ENCODE data around the gene ATP8B3. TPM values are rescaled to one million over a fixed set of nuclear protein-coding genes. Genes with fewer than 3 reads are reported as not detected.

ATP8B3 gene
- total and polyA plus RNA-seq, 9 of the 15 experiments (the other 6 are each of a cell fraction or from before 2014, with no cell fraction given) = 1.2 to 12.3 (median 3.8) TPM

- TF ChIP-seq ZNF318 (IDR thresholded peaks at IDR 0.05; ENCODE audit: borderline replicate concordance in 1 of 2, low read depth in 1 of 2) (no peak), SIN3A (IDR thresholded peaks at IDR 0.05; ENCODE audit: borderline replicate concordance in 2 of 2, control insufficient read depth in 1 of 2, low read depth in 2 of 2, low read length in 2 of 2) (peak in 1 of 2 experiments; percentile 49; a peak in 1 of 4 replicates), BRD9 (IDR thresholded peaks at IDR 0.05; ENCODE audit: low read depth, partially characterized antibody) (no peak), RNF2 (IDR thresholded peaks at IDR 0.05) (peak; percentile 13; the same call in 1 of the 2 replicates), POU5F1 (IDR thresholded peaks at IDR 0.05; ENCODE audit: borderline replicate concordance, low read depth, low read length, partially characterized antibody) (no peak), CREB1 (IDR thresholded peaks at IDR 0.05) (peak; percentile 21), CREB1 (CRISPR knock-in tag; IDR thresholded peaks at IDR 0.05) (peak; percentile 68; the same call in 1 of the 2 replicates), ZNF79 (CRISPR knock-in tag; IDR thresholded peaks at IDR 0.05; ENCODE audit: low read depth) (0 out of 2 replicates have a peak, but pooled peaks have one; percentile 23), ZSCAN32 (CRISPR knock-in tag; IDR thresholded peaks at IDR 0.05) (no peak)
- TF ChIP-seq, protein P1, sequence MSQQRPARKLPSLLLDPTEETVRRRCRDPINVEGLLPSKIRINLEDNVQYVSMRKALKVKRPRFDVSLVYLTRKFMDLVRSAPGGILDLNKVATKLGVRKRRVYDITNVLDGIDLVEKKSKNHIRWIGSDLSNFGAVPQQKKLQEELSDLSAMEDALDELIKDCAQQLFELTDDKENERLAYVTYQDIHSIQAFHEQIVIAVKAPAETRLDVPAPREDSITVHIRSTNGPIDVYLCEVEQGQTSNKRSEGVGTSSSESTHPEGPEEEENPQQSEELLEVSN (IDR thresholded peaks at IDR 0.05; ENCODE audit: borderline replicate concordance in 1 of 2, extremely low read depth in 1 of 2, insufficient read depth in 1 of 2, insufficient read length in 1 of 2, low read depth in 1 of 2, low read length in 1 of 2, poor library complexity in 1 of 2, severe bottlenecking in 1 of 2) = peak in 1 of 2 experiments; percentile 64
- TF ChIP-seq, protein P2, sequence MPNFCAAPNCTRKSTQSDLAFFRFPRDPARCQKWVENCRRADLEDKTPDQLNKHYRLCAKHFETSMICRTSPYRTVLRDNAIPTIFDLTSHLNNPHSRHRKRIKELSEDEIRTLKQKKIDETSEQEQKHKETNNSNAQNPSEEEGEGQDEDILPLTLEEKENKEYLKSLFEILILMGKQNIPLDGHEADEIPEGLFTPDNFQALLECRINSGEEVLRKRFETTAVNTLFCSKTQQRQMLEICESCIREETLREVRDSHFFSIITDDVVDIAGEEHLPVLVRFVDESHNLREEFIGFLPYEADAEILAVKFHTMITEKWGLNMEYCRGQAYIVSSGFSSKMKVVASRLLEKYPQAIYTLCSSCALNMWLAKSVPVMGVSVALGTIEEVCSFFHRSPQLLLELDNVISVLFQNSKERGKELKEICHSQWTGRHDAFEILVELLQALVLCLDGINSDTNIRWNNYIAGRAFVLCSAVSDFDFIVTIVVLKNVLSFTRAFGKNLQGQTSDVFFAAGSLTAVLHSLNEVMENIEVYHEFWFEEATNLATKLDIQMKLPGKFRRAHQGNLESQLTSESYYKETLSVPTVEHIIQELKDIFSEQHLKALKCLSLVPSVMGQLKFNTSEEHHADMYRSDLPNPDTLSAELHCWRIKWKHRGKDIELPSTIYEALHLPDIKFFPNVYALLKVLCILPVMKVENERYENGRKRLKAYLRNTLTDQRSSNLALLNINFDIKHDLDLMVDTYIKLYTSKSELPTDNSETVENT (CRISPR knock-in tag; IDR thresholded peaks at IDR 0.05) = no peak; the same call in 1 of the 2 replicates
- TF ChIP-seq, protein P3, sequence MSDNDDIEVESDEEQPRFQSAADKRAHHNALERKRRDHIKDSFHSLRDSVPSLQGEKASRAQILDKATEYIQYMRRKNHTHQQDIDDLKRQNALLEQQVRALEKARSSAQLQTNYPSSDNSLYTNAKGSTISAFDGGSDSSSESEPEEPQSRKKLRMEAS (CRISPR knock-in tag; IDR thresholded peaks at IDR 0.05) = no peak; the same call in 1 of the 2 replicates
Measured at GRCh38 chr19:1853295-1854038, 41.4 kb upstream of the ATP8B3 start (continued).
